Ureter (tissue), 1 donor: ENCODE measurements around the gene IFNLR1. TPM values are rescaled to one million over a fixed set of nuclear protein-coding genes. Genes with fewer than 3 reads are reported as not detected.
A peak's percentile ranks its signal among the peaks of the same experiment; 100 is the strongest.
"Not testable (repeated sequence)": the region's sequence is repeated elsewhere in the genome, so short reads cannot be mapped to it uniquely, and the experiment has no call there.

Source experiments
- DNase-seq: peaks from one replicate; pipeline ENCODE4 v3.0.0-alpha.2; 2020; ENCODE audit warnings: low spot score
- total RNA-seq: library from RNA; stranded (reverse); gene quantifications from one replicate; pipeline ENCODE4 v1.2.4, GENCODE V29; 2023
- donor health status: DM: yes; HTN: yes; CAD: no.

The IFNLR1 gene
- 4.6 TPM for total RNA-seq

- peak; percentile 69 for DNase-seq
These were observed at the start of gene IFNLR1 for GRCh38 chr1:24186993-24187790. Gene IFNLR1, minus strand, starts transcription at chr1:24187289. Its CDS starts 41 bp downstream, at chr1:24187248.

GRCh38 chr1:24235921-24236788 is 49.1 kb upstream of the IFNLR1 start:
- no peak for DNase-seq

- DNase-seq, result no peak
These were observed 46.9 kb upstream of the IFNLR1 start for GRCh38 chr1:24233684-24234600.

GRCh38 chr1:24231701-24232100 is 44.6 kb upstream of the IFNLR1 start:
- DNase-seq, result no peak

- no peak for DNase-seq
These were observed 41.2 kb upstream of the IFNLR1 start for GRCh38 chr1:24228311-24228710.

- no peak for DNase-seq
These were observed 39.7 kb upstream of the IFNLR1 start for GRCh38 chr1:24226749-24227148.

GRCh38 chr1:24224761-24225160 is 37.7 kb upstream of the IFNLR1 start:
- DNase-seq, result no peak

GRCh38 chr1:24224086-24224485 is 37.0 kb upstream of the IFNLR1 start:
- no peak for DNase-seq

GRCh38 chr1:24222793-24223192 is 35.7 kb upstream of the IFNLR1 start:
- DNase-seq, result no peak

- DNase-seq, result no peak
These were observed 35.0 kb upstream of the IFNLR1 start for GRCh38 chr1:24222008-24222605.

GRCh38 chr1:24221246-24221645 is 34.2 kb upstream of the IFNLR1 start:
- no peak for DNase-seq

- no peak for DNase-seq
These were observed 29.4 kb upstream of the IFNLR1 start for GRCh38 chr1:24216276-24217074.

- no peak for DNase-seq
These were observed 28.2 kb upstream of the IFNLR1 start for GRCh38 chr1:24215226-24215814.

GRCh38 chr1:24212376-24212775 is 25.3 kb upstream of the IFNLR1 start:
- no peak for DNase-seq

GRCh38 chr1:24210195-24210627 is 23.1 kb upstream of the IFNLR1 start:
- no peak for DNase-seq

- no peak for DNase-seq
These were observed 22.0 kb upstream of the IFNLR1 start for GRCh38 chr1:24209097-24209496.

GRCh38 chr1:24207709-24208108 is 20.6 kb upstream of the IFNLR1 start:
- DNase-seq, result no peak

GRCh38 chr1:24207395-24207687 is 20.3 kb upstream of the IFNLR1 start:
- not testable (repeated sequence) for DNase-seq

GRCh38 chr1:24206516-24207394 is 19.7 kb upstream of the IFNLR1 start:
- peak; percentile 77 for DNase-seq
